Right lobe of liver (tissue), 6 donors: Measurements from ENCODE around the gene COL23A1. TPM values are rescaled to one million over a fixed set of nuclear protein-coding genes. Genes with fewer than 3 reads are reported as not detected.
"Not testable (repeated sequence)": the region's sequence is repeated elsewhere in the genome, so short reads cannot be mapped to it uniquely, and the experiment has no call there.

Experiments used
- ATAC-seq, 4 donors: fragments of 200-7000 bp; cut with Tn5 transposase; one replicate each; pipeline ENCODE4 v1.9.1; 2020; ENCODE audit warnings: mild to moderate bottlenecking in 4 of 4, moderate library complexity in 4 of 4
- DNase-seq, 3 donors: peaks; one replicate each; pipeline ENCODE4 v3.0.0-alpha.2; 2020
- H3K27ac ChIP-seq, 3 donors: fragments of 200-600 bp; one replicate each; pipeline ENCODE4 v1.8.0; 2022
- H3K27me3 ChIP-seq, 2 donors: fragments of 200-600 bp; one replicate each; pipeline ENCODE4 v1.8.0; 2022
- H3K36me3 ChIP-seq, 4 donors: fragments of 200-600 bp; sonication (generic) in 1 of 4; one replicate each; pipeline versions ENCODE4 v1.5.1 to v1.8.0; 2017 to 2022; ENCODE audit warnings: control low read depth in 1 of 4
- H3K4me1 ChIP-seq, 4 donors: fragments of 200-600 bp; sonication (generic) in 1 of 4; one replicate each; pipeline versions ENCODE4 v1.5.1 to v1.8.0; 2017 to 2022; ENCODE audit warnings: control low read depth in 1 of 4
- H3K4me3 ChIP-seq, 3 donors: fragments of 200-600 bp; one replicate each; pipeline ENCODE4 v1.8.0; 2022
- H3K9me3 ChIP-seq, 4 donors: fragments of 200-600 bp; sonication (generic) in 1 of 4; one replicate each; pipeline versions ENCODE4 v1.5.1 to v1.8.0; 2017 to 2022; ENCODE audit warnings: control low read depth in 1 of 4
- POLR2A ChIP-seq: fragments of 450-650 bp; IDR thresholded peaks from one replicate; pipeline ENCODE4 v1.6.1; 2017; ENCODE audit warnings: antibody characterized with exemption, mild to moderate bottlenecking
- WGBS: methylation state at CpG from one replicate; pipeline ENCODE4 v1.1.6; 2018; ENCODE audit warnings: low coverage, low lambda C conversion rate; ENCODE audit not compliant: insufficient coverage; ENCODE audit errors: missing lambda C conversion rate; 5-methylcytosine and 5-hydroxymethylcytosine counted together
- intact Hi-C, 2 donors: fragments of 100-400 bp; cut with DNase I; formaldehyde crosslinking; loops; one replicate each; pipeline versions ENCODE4 v1.11.2 to v1.14.1; 2022
- total RNA-seq, 6 experiments: library from RNA; depleted of rRNA in 2 of 6; stranded (reverse); fragments of >200 nt in 2 of 6; fragmentation: NEBNext Ultra II Directional in 3 of 6; extraction: Animal tissue kit (Norgen Biotek cat#: 25700) in 3 of 6; gene quantifications; one replicate each; pipeline versions ENCODE4 v1.1.0 to v1.2.4, GENCODE V29; 2016 to 2023
- TF ChIP-seq, protein P1 (sequence below), 4 donors: fragments of 200-600 bp in 3 of 4; fragments of 450-650 bp in 1 of 4; IDR thresholded peaks; one replicate each; pipeline versions ENCODE4 v1.5.1 to v1.8.0; 2016 to 2022; ENCODE audit warnings: antibody characterized with exemption in 4 of 4, mild to moderate bottlenecking in 2 of 4
- donor health status: DM: no; HTN: yes; CAD: no.
- donor health status: DM: no; HTN: no; CAD: no.
- donor health status: DM: no; HTN: no; CAD: no.
- donor health status: DM: no; HTN: yes; CAD: no.
- donor health status: DM: no; HTN: yes; CAD: no.

COL23A1 gene
- total RNA-seq, 6 experiments from 2014 or later = 0.25 to 1.2 (median 0.50) TPM

GRCh38 chr5:178586396-178586795 lies 3.8 kb downstream of the COL23A1 start:
- Histone ChIP-seq H3K27me3 (no peaks in the 10 kb centered on the region), H3K4me1 (peaks cover 0 to 12% (median 0%) of the 10 kb centered on the region in 4 donors), H3K4me3 (no peak overlapping the region), H3K27ac (no peak overlapping the region), H3K36me3 (no peaks in the 10 kb centered on the region), H3K9me3 (no peaks in the 10 kb centered on the region)
- TF ChIP-seq POLR2A = no peak
- TF ChIP-seq, protein P1, sequence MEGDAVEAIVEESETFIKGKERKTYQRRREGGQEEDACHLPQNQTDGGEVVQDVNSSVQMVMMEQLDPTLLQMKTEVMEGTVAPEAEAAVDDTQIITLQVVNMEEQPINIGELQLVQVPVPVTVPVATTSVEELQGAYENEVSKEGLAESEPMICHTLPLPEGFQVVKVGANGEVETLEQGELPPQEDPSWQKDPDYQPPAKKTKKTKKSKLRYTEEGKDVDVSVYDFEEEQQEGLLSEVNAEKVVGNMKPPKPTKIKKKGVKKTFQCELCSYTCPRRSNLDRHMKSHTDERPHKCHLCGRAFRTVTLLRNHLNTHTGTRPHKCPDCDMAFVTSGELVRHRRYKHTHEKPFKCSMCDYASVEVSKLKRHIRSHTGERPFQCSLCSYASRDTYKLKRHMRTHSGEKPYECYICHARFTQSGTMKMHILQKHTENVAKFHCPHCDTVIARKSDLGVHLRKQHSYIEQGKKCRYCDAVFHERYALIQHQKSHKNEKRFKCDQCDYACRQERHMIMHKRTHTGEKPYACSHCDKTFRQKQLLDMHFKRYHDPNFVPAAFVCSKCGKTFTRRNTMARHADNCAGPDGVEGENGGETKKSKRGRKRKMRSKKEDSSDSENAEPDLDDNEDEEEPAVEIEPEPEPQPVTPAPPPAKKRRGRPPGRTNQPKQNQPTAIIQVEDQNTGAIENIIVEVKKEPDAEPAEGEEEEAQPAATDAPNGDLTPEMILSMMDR (IDR thresholded peaks at IDR 0.05) = no peak
- WGBS = 90% methylated on average over 2 of the region's 2 CpGs
- intact Hi-C loops = no loop called here
- DNase-seq (no peak), ATAC-seq (no peak)

GRCh38 chr5:178585421-178585820 lies 4.8 kb downstream of the COL23A1 start:
- H3K9me3 ChIP-seq, intact Hi-C loops, H3K27me3 ChIP-seq, H3K36me3 ChIP-seq, H3K27ac ChIP-seq, H3K4me1 ChIP-seq, H3K4me3 ChIP-seq: not testable (repeated sequence)
- DNase-seq = peak in 2 of 3 donors; percentile 65 to 80
- ATAC-seq = peak; percentile 57 to 91 (median 74)
- 85% methylated on average over 6 of the region's 11 CpGs for WGBS

DNA sequence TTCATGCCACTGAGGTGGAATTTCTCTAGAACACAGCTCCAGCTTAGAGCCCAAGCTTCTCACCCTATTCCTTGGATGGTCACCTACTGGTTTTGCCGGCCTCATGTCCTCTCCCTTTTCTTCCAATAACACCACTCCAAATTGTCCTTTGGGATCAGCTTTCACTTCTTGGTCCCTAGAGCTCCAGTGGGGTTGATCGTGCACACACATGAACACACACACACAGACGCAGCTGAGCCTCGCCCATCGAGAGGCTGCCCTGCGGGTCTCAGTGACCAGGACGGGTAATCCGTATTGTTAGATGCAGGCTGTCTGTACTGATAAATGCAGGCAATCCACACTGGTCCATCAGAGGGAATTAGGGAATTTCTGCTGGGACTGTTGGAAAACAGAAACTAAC lies 6.9 kb downstream of the COL23A1 start:
- intact Hi-C loops = no loop called here

DNA sequence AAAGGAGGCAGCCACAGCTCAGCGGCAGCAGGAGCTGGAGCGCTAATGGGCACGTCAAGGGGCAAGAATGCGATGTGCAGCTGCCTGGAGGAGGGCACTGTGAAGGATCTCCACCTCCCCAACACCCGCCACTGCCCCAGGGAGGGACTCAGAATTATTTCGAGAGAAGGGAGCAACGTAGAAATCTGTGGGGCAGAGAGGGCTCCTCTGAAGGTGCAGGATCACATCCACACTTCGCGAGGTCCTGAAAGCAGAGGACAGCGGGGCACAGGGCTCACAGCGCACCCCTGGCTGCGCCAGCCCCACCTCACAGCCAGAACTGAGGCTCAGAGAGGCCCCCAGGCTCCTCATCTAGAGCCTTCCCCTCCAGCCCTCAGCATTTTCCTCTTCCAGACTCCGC lies 7.9 kb downstream of the COL23A1 start:
- Histone ChIP-seq H3K27me3 (no peaks in the 10 kb centered on the region), H3K4me1 (no peaks in the 10 kb centered on the region), H3K27ac (no peak overlapping the region), H3K9me3 (no peaks in the 10 kb centered on the region), H3K36me3 (no peaks in the 10 kb centered on the region), H3K4me3 (no peak overlapping the region)
- ATAC-seq = no peak
- no peak for DNase-seq
- no CpG with 5 or more reads among the region's 13 CpGs for WGBS
- TF ChIP-seq POLR2A = no peak
- TF ChIP-seq, protein P1 (IDR thresholded peaks at IDR 0.05) = no peak
- intact Hi-C loops = no loop called here

More for the DNA sequence above, 6.9 kb downstream of the COL23A1 start:
- no peak for TF ChIP-seq POLR2A
- TF ChIP-seq, protein P1 (IDR thresholded peaks at IDR 0.05) = no peak
- WGBS = 80% methylated on average over 8 of the region's 8 CpGs
- ATAC-seq = no peak
- no peak for DNase-seq
- no peak overlapping the region for H3K27ac ChIP-seq
- H3K4me1 ChIP-seq = no peaks in the 10 kb centered on the region
- no peaks in the 10 kb centered on the region for H3K27me3 ChIP-seq
- no peaks in the 10 kb centered on the region for H3K36me3 ChIP-seq
- H3K9me3 ChIP-seq = no peaks in the 10 kb centered on the region
- no peak overlapping the region for H3K4me3 ChIP-seq

DNA sequence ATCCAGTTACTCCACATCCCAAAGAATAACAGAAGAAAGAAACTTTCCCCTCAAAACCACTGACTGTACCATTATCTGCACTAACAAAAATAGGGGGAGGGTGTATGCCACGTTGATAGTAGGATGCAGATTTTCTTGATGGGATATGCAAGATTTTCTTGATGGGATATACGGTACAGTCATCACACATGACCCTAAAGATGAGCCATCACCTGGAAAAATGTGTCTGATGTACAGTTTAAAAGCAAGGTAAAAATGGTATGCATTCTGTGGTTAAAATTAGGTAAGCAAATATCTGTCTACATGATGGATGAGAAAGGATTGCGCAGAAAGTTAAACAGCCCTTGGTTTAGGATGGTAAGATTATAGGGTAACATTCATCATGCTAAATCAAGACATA lies 8.6 kb downstream of the COL23A1 start:
- Histone ChIP-seq H3K4me3 (no peak overlapping the region), H3K4me1 (no peaks in the 10 kb centered on the region), H3K27ac (no peak overlapping the region), H3K27me3 (no peaks in the 10 kb centered on the region), H3K36me3 (no peaks in the 10 kb centered on the region), H3K9me3 (no peaks in the 10 kb centered on the region)
- no peak for DNase-seq
- TF ChIP-seq, protein P1 (IDR thresholded peaks at IDR 0.05) = no peak
- no peak for TF ChIP-seq POLR2A
- ATAC-seq = no peak
- intact Hi-C loops = no loop called here
- 78% methylated on average over 3 of the region's 3 CpGs for WGBS
